NCI-H1694 treated with DMSO at 0.1 percent for 48 hours (cell line): ENCODE results near the gene KHDRBS1.
"Not testable (repeated sequence)": the region's sequence is repeated elsewhere in the genome, so short reads cannot be mapped to it uniquely, and the experiment has no call there.

Experiments used
- DNase-seq: peaks from one replicate; lab custom pipeline; 2025; lab: John Stamatoyannopoulos, UW

KHDRBS1 gene

GRCh38 chr1:32012709-32013385, 821 bp upstream of the KHDRBS1 start:
- DNase-seq, result no peak

GRCh38 chr1:32014199-32014947, 705 bp downstream of the KHDRBS1 start:
- DNase-seq, result no peak

- DNase-seq, result no peak
These were observed 1.2 kb downstream of the KHDRBS1 start for GRCh38 chr1:32014948-32015273.

GRCh38 chr1:32020339-32020738, 6.7 kb downstream of the KHDRBS1 start:
- no peak for DNase-seq

- DNase-seq, result not testable (repeated sequence)
These were observed 7.9 kb downstream of the KHDRBS1 start for GRCh38 chr1:32021574-32022018.

GRCh38 chr1:32023351-32023750, 9.7 kb downstream of the KHDRBS1 start:
- no peak for DNase-seq

GRCh38 chr1:32025515-32025914, 11.8 kb downstream of the KHDRBS1 start:
- no peak for DNase-seq

GRCh38 chr1:32028746-32029145, 15.1 kb downstream of the KHDRBS1 start:
- DNase-seq, result no peak

GRCh38 chr1:32031578-32032274, 18.1 kb downstream of the KHDRBS1 start:
- DNase-seq, result no peak

- DNase-seq, result no peak
These were observed 18.6 kb downstream of the KHDRBS1 start for GRCh38 chr1:32032275-32032615.

- no peak for DNase-seq
These were observed 21.5 kb downstream of the KHDRBS1 start for GRCh38 chr1:32035119-32035518.

GRCh38 chr1:32040711-32041110, 27.0 kb downstream of the KHDRBS1 start:
- no peak for DNase-seq

GRCh38 chr1:32042330-32042729, 28.7 kb downstream of the KHDRBS1 start:
- no peak for DNase-seq

GRCh38 chr1:32044234-32044633, 30.6 kb downstream of the KHDRBS1 start:
- DNase-seq, result no peak

GRCh38 chr1:32045772-32046171, 32.1 kb downstream of the KHDRBS1 start:
- DNase-seq, result no peak

- DNase-seq, result no peak
These were observed 34.0 kb downstream of the KHDRBS1 start for GRCh38 chr1:32047701-32048100.

GRCh38 chr1:32048440-32048839, 34.8 kb downstream of the KHDRBS1 start:
- DNase-seq, result no peak

- no peak for DNase-seq
These were observed 38.0 kb downstream of the KHDRBS1 start for GRCh38 chr1:32051706-32052105.

GRCh38 chr1:32052887-32053286, 39.2 kb downstream of the KHDRBS1 start:
- no peak for DNase-seq

- DNase-seq, result no peak
These were observed 41.7 kb downstream of the KHDRBS1 start for GRCh38 chr1:32055416-32055815.

- DNase-seq, result no peak
These were observed 42.9 kb downstream of the KHDRBS1 start for GRCh38 chr1:32056598-32056997.

- no peak for DNase-seq
These were observed 47.2 kb downstream of the KHDRBS1 start for GRCh38 chr1:32060914-32061313.

- DNase-seq, result no peak
These were observed 49.2 kb downstream of the KHDRBS1 start for GRCh38 chr1:32062867-32063230.
